Breast epithelium (tissue), 4 donors: ENCODE results near the gene FAM227B. TPM values are rescaled to one million over a fixed set of nuclear protein-coding genes. Genes with fewer than 3 reads are reported as not detected.

Source experiments
- DNase-seq, 2 donors: peaks; one replicate each; pipeline ENCODE4 v3.0.0-alpha.2; 2019; ENCODE audit warnings: low spot score in 2 of 2
- H3K27ac ChIP-seq, 2 donors: fragments of 200-600 bp; sonication (generic) in 1 of 2; one replicate each; pipeline ENCODE4 v1.5.1; 2016 to 2019; ENCODE audit warnings: mild to moderate bottlenecking in 1 of 2
- H3K27me3 ChIP-seq, 2 donors: fragments of 200-600 bp; sonication (generic) in 1 of 2; one replicate each; pipeline versions ENCODE4 v1.5.1 to v1.6.0; 2017 to 2019; ENCODE audit warnings: control low read depth in 1 of 2, mild to moderate bottlenecking in 1 of 2
- H3K36me3 ChIP-seq: fragments of 200-600 bp; one replicate; pipeline ENCODE4 v1.5.1; 2019
- H3K4me1 ChIP-seq, 2 donors: fragments of 200-600 bp; sonication (generic); one replicate each; pipeline ENCODE4 v1.5.1; 2016 to 2019; ENCODE audit warnings: control low read depth in 1 of 2
- H3K4me3 ChIP-seq, 3 donors: fragments of 200-600 bp; sonication (generic); 1 replicate in 2 of 3; 2 replicates in 1 of 3; pipeline ENCODE4 v1.5.1; 2016 to 2019; ENCODE audit warnings: mild to moderate bottlenecking in 3 of 3, moderate library complexity in 2 of 3
- H3K9me3 ChIP-seq, 2 donors: fragments of 200-600 bp; sonication (generic) in 1 of 2; one replicate each; pipeline ENCODE4 v1.5.1; 2016 to 2019; ENCODE audit warnings: control low read depth in 1 of 2
- POLR2A ChIP-seq: fragments of 450-650 bp; IDR thresholded peaks from one replicate; pipeline ENCODE4 v1.6.1; 2016; ENCODE audit warnings: antibody characterized with exemption, mild to moderate bottlenecking, moderate library complexity
- POLR2AphosphoS5 ChIP-seq, 3 donors: sonication (generic); formaldehyde crosslinking; IDR thresholded peaks; one replicate each; pipeline ENCODE4 v1.6.1; 2017; ENCODE audit warnings: antibody characterized with exemption in 3 of 3
- intact Hi-C: fragments of 100-400 bp; cut with DNase I; formaldehyde crosslinking; loops from one replicate; pipeline ENCODE4 v1.15.1; 2023; ENCODE audit warnings: low total_unique reads
- total RNA-seq, 3 donors: library from RNA; depleted of rRNA; stranded (reverse); fragments of >200 nt; gene quantifications; one replicate each; pipeline ENCODE4 v1.1.0, GENCODE V29; 2016
- TF ChIP-seq, protein P1 (sequence below), 3 donors: fragments of 450-650 bp; IDR thresholded peaks; one replicate each; pipeline ENCODE4 v1.5.1; 2016 to 2017; ENCODE audit warnings: antibody characterized with exemption in 3 of 3, mild to moderate bottlenecking in 3 of 3, moderate library complexity in 3 of 3

FAM227B gene
- total RNA-seq, 3 donors from 2014 or later, result 1.3 to 13.0 (median 4.9) TPM

DNA sequence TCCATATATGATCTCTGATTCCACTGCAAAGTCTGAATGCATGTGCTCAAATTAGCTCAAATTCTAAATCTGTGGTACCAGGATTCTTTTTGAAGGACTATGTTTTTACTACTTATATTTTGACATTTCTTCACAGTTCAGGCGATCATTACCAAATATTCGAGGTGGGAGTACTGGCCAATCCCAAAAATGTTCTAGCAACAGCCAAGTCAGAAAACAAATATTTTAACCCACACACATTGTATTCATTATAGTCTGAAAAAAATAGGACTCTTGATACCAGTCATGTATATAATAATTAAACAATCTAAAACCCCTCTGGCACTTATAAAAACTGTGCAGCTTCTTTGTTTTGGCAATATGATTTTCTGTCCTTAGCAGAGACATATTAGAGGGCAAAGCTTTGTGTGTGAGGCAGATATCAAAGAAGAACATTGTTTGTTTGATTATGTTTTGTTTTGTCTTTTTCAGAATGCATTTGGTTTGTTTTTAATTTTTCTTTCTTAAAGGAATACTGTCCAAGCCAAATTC lies 160.1 kb downstream of the FAM227B start:
- DNase-seq, result no peak
- no peaks in the 10 kb centered on the region for H3K9me3 ChIP-seq
- H3K36me3 ChIP-seq, result no peaks in the 10 kb centered on the region
- intact Hi-C loops, result no loop called here
- peak overlapping the region in 1 of 2 donors; percentile 54 for H3K27ac ChIP-seq
- H3K4me1 ChIP-seq, result no peaks in the 10 kb centered on the region
- H3K4me3 ChIP-seq, result no peak overlapping the region
- no peaks in the 10 kb centered on the region for H3K27me3 ChIP-seq
- TF ChIP-seq, protein P1, sequence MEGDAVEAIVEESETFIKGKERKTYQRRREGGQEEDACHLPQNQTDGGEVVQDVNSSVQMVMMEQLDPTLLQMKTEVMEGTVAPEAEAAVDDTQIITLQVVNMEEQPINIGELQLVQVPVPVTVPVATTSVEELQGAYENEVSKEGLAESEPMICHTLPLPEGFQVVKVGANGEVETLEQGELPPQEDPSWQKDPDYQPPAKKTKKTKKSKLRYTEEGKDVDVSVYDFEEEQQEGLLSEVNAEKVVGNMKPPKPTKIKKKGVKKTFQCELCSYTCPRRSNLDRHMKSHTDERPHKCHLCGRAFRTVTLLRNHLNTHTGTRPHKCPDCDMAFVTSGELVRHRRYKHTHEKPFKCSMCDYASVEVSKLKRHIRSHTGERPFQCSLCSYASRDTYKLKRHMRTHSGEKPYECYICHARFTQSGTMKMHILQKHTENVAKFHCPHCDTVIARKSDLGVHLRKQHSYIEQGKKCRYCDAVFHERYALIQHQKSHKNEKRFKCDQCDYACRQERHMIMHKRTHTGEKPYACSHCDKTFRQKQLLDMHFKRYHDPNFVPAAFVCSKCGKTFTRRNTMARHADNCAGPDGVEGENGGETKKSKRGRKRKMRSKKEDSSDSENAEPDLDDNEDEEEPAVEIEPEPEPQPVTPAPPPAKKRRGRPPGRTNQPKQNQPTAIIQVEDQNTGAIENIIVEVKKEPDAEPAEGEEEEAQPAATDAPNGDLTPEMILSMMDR (IDR thresholded peaks at IDR 0.05), result no peak
- no peak for TF ChIP-seq POLR2AphosphoS5 (IDR thresholded peaks at IDR 0.05)
- no peak for TF ChIP-seq POLR2A

DNA sequence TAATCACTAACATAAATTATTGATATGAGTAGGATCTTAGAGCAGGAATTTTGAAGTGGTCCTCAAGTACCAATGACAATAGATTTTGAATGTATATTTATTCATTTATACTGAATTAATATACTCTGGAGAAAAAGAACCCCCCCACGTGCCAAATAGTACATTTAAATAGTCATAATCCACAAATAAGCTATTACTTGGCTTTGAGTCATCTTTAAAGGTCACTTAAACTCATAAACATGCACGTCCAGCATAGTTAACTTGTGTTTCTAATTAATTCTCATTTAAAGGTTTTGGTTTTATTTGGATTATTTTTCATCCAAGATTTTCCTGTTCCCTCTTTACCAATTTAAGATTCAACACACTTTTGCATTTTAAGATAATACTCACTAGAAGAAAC lies 162.5 kb downstream of the FAM227B start:
- DNase-seq, result no peak
- Histone ChIP-seq H3K4me3 (no peak overlapping the region), H3K9me3 (no peaks in the 10 kb centered on the region), H3K4me1 (no peaks in the 10 kb centered on the region), H3K27me3 (no peaks in the 10 kb centered on the region), H3K36me3 (no peaks in the 10 kb centered on the region), H3K27ac (no peak overlapping the region)
- TF ChIP-seq POLR2AphosphoS5 (IDR thresholded peaks at IDR 0.05), result no peak
- TF ChIP-seq POLR2A, result no peak
- TF ChIP-seq, protein P1 (IDR thresholded peaks at IDR 0.05), result no peak
- intact Hi-C loops, result no loop called here

DNA sequence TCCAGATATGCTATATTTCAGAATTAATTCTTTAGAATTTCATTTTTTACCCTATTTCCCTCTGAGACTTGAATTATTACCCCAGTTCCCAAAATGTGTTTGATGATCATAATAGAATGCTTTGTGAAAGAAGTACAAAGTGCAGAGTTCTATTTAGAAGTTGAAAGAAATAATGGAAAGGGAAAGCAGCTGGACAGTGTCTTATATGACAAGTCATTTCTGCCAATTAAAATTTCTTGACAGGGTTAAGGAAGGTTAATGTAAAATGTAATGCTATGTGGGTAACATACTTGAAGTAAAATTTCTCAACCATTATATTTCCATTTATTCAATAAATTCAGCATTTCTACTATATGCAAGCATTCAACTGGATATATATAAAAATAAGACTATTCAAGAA lies 164.5 kb downstream of the FAM227B start:
- Histone ChIP-seq H3K4me1 (no peaks in the 10 kb centered on the region), H3K36me3 (no peaks in the 10 kb centered on the region), H3K4me3 (no peak overlapping the region), H3K27me3 (no peaks in the 10 kb centered on the region), H3K9me3 (no peaks in the 10 kb centered on the region), H3K27ac (no peak overlapping the region)
- intact Hi-C loops, result no loop called here
- no peak for DNase-seq
- no peak for TF ChIP-seq POLR2A
- TF ChIP-seq, protein P1 (IDR thresholded peaks at IDR 0.05), result no peak
- no peak for TF ChIP-seq POLR2AphosphoS5 (IDR thresholded peaks at IDR 0.05)

DNA sequence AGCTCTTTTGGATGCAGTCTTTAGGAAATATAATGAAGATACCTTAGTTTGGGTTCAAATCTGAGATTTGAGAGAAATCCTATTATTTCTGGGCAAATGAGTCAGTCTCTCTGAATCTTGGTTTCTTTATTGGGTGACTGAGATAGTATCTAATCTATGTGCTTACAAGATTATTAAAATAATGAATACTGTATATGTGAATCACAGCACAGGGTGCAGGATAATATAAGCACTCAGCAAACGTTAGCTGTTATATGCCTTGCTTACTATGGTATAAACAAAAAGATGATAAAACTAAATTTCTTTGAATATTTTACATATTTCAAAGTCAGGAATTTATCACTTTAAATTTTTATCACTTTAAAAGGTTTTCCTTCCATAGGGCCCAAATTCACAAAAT lies 168.0 kb downstream of the FAM227B start:
- Histone ChIP-seq H3K27me3 (no peaks in the 10 kb centered on the region), H3K4me3 (no peak overlapping the region), H3K27ac (no peak overlapping the region), H3K9me3 (no peaks in the 10 kb centered on the region), H3K4me1 (no peaks in the 10 kb centered on the region), H3K36me3 (no peaks in the 10 kb centered on the region)
- TF ChIP-seq POLR2AphosphoS5 (IDR thresholded peaks at IDR 0.05) (no peak), POLR2A (no peak)
- TF ChIP-seq, protein P1 (IDR thresholded peaks at IDR 0.05), result no peak
- no peak for DNase-seq
- intact Hi-C loops, result no loop called here

DNA sequence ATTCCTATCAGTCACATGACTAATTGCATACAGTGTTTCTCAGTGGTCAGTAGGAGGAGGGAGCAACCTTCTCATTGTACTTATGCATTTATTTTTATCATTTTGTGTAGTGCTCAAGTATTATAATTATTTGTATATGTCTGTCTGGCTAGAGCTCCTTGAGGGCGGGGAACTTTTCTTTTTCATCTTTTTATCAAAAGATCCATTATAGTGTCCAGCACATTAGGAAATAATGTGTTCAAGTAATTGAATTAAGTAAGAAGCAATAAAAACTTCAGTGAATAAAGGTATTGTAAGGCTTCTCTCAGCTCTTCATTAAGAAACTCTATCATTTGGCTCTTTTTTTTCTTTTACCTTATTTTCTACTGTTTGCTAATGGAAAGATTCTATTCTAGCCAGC lies 178.8 kb downstream of the FAM227B start:
- Histone ChIP-seq H3K27me3 (no peaks in the 10 kb centered on the region), H3K27ac (no peak overlapping the region), H3K9me3 (no peaks in the 10 kb centered on the region), H3K4me1 (no peaks in the 10 kb centered on the region), H3K4me3 (no peak overlapping the region), H3K36me3 (no peaks in the 10 kb centered on the region)
- TF ChIP-seq POLR2AphosphoS5 (IDR thresholded peaks at IDR 0.05), result no peak
- no peak for TF ChIP-seq POLR2A
- TF ChIP-seq, protein P1 (IDR thresholded peaks at IDR 0.05), result no peak
- intact Hi-C loops, result no loop called here
- no peak for DNase-seq
